Measurements from ENCODE around the gene UBE2Q1.

The UBE2Q1 gene

DNA sequence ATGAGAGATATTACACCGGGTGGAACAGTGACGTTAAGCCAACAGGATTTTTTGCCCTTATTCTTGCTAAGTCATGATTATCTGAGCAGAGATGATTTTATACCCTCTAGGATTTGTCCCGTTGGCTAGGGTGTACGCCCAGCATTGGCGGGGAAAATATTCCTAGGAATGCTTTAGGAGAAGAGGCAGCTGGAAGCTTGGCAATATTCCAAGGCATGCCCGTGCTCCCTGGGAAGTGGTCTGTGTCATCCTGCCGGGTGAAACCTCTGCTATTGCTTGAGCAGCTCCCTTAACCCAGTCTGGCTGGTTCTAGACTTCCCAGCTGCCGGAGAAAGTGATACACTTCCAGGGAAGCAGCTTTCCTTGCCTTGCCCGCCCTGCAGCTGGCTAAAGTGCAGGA lies 25.3 kb upstream of the UBE2Q1 start:
- TF ChIP-seq, protein P1, sequence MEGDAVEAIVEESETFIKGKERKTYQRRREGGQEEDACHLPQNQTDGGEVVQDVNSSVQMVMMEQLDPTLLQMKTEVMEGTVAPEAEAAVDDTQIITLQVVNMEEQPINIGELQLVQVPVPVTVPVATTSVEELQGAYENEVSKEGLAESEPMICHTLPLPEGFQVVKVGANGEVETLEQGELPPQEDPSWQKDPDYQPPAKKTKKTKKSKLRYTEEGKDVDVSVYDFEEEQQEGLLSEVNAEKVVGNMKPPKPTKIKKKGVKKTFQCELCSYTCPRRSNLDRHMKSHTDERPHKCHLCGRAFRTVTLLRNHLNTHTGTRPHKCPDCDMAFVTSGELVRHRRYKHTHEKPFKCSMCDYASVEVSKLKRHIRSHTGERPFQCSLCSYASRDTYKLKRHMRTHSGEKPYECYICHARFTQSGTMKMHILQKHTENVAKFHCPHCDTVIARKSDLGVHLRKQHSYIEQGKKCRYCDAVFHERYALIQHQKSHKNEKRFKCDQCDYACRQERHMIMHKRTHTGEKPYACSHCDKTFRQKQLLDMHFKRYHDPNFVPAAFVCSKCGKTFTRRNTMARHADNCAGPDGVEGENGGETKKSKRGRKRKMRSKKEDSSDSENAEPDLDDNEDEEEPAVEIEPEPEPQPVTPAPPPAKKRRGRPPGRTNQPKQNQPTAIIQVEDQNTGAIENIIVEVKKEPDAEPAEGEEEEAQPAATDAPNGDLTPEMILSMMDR (IDR thresholded peaks at IDR 0.05; ENCODE audit: low read depth, low read length, missing control alignments): no peak
- no peak for DNase-seq
- no peak overlapping the region for H3K27ac ChIP-seq
- in situ Hi-C loops (cut with HindIII; ENCODE audit: low pct_ligation_motif_present, low sequenced_read_pairs): no loop called here
- H3K36me3 ChIP-seq (replicated peaks): peaks cover 92% of the 10 kb centered on the region
- no peaks in the 10 kb centered on the region for H3K27me3 ChIP-seq (replicated peaks)
- H3K4me3 ChIP-seq (ENCODE audit: low read depth, low read length): no peak overlapping the region

DNA sequence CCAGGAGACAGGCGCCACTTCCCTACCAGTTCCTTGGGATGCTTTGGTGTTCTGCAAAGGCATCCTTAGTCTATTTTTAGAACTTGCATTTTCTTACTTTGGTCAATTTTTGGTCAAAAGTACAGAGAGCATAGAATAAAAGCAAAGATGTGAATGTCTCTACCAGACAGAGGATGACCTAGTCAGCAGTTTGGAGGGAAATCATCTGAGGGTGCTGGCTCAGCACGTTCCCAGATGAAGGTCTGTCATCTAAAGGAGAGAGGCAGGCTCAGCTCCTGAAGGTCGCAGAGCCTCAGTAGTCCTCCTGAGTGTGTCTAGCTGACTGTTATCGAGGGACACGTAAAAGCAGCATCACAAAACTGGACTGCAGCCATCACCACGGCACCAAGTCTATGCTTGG lies 24.4 kb upstream of the UBE2Q1 start:
- no peak overlapping the region for H3K4me3 ChIP-seq (ENCODE audit: low read depth, low read length)
- no peaks in the 10 kb centered on the region for H3K27me3 ChIP-seq (replicated peaks)
- TF ChIP-seq, protein P1 (IDR thresholded peaks at IDR 0.05; ENCODE audit: low read depth, low read length, missing control alignments): no peak
- peaks cover 91% of the 10 kb centered on the region for H3K36me3 ChIP-seq (replicated peaks)
- DNase-seq: no peak
- in situ Hi-C loops (cut with HindIII; ENCODE audit: low pct_ligation_motif_present, low sequenced_read_pairs): no loop called here
- no peak overlapping the region for H3K27ac ChIP-seq

DNA sequence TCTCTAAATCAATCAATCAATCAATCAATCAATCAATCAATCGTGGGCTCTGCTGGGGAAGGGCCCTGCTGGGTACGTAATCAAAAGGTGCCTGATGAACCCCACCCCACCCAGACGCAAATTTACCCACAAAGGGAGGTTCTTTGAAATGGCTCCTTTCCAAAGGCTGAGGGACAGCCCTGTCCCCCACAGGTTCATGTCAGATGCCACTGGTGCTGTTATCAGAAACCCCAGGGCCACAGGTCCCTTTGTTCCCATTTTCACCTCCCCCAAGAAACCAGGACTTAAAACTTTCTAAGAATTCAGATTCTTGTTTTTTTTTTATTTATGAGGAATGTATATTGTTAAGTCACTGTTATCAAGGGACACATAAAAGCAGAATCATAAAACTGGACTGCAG lies 23.3 kb upstream of the UBE2Q1 start:
- in situ Hi-C loops (cut with HindIII; ENCODE audit: low pct_ligation_motif_present, low sequenced_read_pairs): no loop called here
- TF ChIP-seq, protein P1 (IDR thresholded peaks at IDR 0.05; ENCODE audit: low read depth, low read length, missing control alignments): no peak
- Histone ChIP-seq H3K27me3 (replicated peaks) (no peaks in the 10 kb centered on the region), H3K27ac (no peak overlapping the region), H3K4me3 (ENCODE audit: low read depth, low read length) (no peak overlapping the region), H3K36me3 (replicated peaks) (peaks cover 91% of the 10 kb centered on the region)
- no peak for DNase-seq

DNA sequence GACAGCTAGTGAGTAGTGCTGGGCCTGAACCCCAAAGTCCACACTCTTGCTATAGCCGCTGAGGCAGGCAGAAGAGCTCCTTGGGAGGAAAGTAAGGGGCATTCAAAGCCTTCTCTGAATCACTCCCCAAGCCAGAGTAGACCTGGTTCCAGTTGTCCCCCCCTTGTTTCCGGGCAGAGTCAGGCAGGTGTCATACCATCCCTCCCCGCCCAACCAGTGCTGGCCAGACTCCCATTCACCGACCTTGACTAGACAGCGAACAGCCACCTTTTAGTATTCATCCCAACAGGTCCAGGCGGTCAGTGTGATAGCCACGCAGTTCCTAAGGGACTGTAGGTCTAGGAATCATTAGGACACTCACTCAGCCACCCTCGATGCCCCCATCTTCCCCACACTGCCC lies 20.9 kb upstream of the UBE2Q1 start:
- DNase-seq: no peak
- in situ Hi-C loops (cut with HindIII; ENCODE audit: low pct_ligation_motif_present, low sequenced_read_pairs): no loop called here
- peaks cover 68% of the 10 kb centered on the region for H3K36me3 ChIP-seq (replicated peaks)
- TF ChIP-seq, protein P1 (IDR thresholded peaks at IDR 0.05; ENCODE audit: low read depth, low read length, missing control alignments): no peak
- H3K27me3 ChIP-seq (replicated peaks): no peaks in the 10 kb centered on the region
- H3K4me3 ChIP-seq (ENCODE audit: low read depth, low read length): no peak overlapping the region
- H3K27ac ChIP-seq: no peak overlapping the region

DNA sequence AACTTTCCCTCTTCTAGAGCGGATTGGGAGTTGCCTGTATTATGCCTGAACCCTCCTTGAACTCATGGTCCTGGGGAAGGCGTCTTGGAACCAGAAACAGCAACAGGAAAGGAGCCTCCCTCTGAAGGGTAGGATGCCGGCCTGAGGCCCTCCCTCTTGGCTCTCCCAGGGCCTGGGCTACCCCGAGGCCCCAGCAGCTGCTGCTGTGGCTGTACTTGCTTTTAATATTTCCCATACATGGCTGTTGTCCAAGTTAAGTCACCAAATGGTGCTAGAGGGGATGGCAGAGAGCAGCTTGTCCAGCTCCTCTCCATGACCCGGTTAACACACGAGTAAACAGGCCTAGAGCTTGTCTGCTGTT lies 19.6 kb upstream of the UBE2Q1 start:
- no peak for DNase-seq
- no peaks in the 10 kb centered on the region for H3K27me3 ChIP-seq (replicated peaks)
- H3K36me3 ChIP-seq (replicated peaks): peaks cover 55% of the 10 kb centered on the region
- in situ Hi-C loops (cut with HindIII; ENCODE audit: low pct_ligation_motif_present, low sequenced_read_pairs): no loop called here
- TF ChIP-seq, protein P1 (IDR thresholded peaks at IDR 0.05; ENCODE audit: low read depth, low read length, missing control alignments): no peak
- no peak overlapping the region for H3K27ac ChIP-seq
- H3K4me3 ChIP-seq (ENCODE audit: low read depth, low read length): no peak overlapping the region

DNA sequence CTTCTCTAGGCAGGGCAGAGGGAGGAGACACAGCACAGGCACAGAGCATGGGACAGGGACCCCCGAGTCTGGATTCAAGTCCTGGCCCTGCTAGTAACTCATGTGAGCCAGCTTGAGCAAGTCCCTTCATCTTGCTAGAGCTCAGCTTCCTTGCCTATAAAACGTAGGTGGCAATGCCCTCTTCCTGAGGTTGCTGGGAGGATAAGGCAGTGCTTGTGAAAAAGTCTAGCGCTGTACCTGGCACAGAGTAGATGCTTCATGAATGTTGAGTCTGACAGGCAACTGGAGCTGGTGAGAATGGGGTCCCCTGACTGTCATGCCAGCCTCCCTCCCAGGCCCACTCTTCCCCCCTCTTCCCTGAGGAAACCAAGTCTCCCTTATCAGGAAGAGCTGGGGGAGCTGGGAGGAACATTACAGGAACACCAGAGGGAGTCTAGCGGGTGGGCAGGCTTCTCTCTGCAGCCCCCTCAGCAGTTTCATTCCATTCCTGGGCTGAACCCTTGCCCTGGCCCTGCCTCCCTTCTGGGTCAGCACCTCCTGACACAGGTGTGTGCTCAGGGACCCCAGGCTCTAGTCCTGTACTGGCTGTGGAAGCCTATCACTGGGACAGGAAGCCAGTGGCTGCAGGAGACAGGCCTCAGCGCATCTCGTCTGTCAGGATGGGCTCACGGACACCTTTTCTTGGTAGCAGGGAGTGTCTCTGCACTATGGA lies 19.0 kb upstream of the UBE2Q1 start:
- in situ Hi-C loops (cut with HindIII; ENCODE audit: low pct_ligation_motif_present, low sequenced_read_pairs): no loop called here
- Histone ChIP-seq H3K36me3 (replicated peaks) (peaks cover 50% of the 10 kb centered on the region), H3K27ac (no peak overlapping the region), H3K27me3 (replicated peaks) (no peaks in the 10 kb centered on the region), H3K4me3 (ENCODE audit: low read depth, low read length) (no peak overlapping the region)
- TF ChIP-seq, protein P1 (IDR thresholded peaks at IDR 0.05; ENCODE audit: low read depth, low read length, missing control alignments): no peak
- DNase-seq: no peak

All from brain microvascular endothelial cell (primary cell).